C4-2B (cell line): ENCODE measurements around the gene PGBD5.

Experiments used
- ZFX ChIP-seq: fragments of 450-650 bp; IDR thresholded peaks from 2 replicates; pipeline ENCODE4 v1.6.1; 2017
- TF ChIP-seq, protein P1 (sequence below): fragments of 450-650 bp; conservative IDR thresholded peaks from 2 replicates; pipeline ENCODE4 v1.5.1; 2017; ENCODE audit warnings: mild to moderate bottlenecking

DNA sequence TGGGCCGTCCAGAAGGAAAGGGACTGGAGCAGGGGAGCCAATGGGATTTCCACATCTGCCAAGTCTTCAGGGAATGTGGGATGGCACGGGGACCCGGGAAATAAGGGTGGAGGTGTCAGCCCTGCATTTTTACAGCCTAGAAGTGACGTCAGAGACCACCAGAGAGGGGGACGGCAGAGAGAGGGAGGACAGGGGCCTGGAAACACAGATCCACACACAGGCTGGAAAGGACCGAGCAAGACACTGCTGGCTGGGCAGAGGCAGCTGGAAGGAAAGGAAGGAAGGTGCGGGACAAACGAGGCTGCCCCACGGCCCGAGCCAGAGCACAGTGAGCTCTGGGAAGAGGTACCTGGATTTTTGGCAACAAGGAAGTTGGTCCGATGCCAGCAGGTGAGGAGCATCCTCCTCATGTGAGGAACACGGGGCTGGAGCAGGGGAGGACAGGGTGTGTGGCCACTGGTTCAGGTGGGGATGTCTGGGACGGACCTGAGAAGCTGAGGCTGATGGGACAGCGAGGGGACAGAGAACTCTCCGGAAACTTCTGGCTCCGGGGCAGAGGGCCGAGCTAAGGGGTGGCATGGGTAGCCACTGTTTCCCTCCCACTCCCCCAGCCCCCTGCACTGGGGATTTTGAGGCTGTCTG is 138.3 kb downstream of the PGBD5 start:
- TF ChIP-seq, protein P1, sequence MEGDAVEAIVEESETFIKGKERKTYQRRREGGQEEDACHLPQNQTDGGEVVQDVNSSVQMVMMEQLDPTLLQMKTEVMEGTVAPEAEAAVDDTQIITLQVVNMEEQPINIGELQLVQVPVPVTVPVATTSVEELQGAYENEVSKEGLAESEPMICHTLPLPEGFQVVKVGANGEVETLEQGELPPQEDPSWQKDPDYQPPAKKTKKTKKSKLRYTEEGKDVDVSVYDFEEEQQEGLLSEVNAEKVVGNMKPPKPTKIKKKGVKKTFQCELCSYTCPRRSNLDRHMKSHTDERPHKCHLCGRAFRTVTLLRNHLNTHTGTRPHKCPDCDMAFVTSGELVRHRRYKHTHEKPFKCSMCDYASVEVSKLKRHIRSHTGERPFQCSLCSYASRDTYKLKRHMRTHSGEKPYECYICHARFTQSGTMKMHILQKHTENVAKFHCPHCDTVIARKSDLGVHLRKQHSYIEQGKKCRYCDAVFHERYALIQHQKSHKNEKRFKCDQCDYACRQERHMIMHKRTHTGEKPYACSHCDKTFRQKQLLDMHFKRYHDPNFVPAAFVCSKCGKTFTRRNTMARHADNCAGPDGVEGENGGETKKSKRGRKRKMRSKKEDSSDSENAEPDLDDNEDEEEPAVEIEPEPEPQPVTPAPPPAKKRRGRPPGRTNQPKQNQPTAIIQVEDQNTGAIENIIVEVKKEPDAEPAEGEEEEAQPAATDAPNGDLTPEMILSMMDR = no peak
- no peak for TF ChIP-seq ZFX
